Measurements from ENCODE around the gene ADRA2A.

ADRA2A gene

DNA sequence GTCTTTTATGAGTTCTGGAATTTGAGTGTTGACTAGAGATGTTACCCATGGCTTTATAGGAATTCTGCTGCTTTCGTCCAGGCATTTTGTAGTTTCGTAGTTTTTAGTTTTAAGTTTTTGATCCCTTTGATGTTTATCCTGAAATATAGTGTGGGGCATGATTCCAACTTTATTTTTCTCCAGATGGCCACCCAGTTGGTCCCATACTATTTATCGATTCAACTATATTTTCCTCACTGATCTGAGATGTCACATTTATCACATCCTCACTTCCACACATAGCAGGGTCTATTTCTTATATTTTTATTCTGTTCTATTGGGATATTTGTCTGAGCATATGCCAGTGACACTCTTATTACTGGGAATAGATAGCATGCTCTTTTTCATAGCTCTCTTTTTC lies 33.9 kb downstream of the ADRA2A start:
- no peak for DNase-seq (ENCODE audit: low spot score)

- no peak for DNase-seq (ENCODE audit: low spot score)
These were observed 35.5 kb downstream of the ADRA2A start for GRCh38 chr10:111112333-111112732.

DNA sequence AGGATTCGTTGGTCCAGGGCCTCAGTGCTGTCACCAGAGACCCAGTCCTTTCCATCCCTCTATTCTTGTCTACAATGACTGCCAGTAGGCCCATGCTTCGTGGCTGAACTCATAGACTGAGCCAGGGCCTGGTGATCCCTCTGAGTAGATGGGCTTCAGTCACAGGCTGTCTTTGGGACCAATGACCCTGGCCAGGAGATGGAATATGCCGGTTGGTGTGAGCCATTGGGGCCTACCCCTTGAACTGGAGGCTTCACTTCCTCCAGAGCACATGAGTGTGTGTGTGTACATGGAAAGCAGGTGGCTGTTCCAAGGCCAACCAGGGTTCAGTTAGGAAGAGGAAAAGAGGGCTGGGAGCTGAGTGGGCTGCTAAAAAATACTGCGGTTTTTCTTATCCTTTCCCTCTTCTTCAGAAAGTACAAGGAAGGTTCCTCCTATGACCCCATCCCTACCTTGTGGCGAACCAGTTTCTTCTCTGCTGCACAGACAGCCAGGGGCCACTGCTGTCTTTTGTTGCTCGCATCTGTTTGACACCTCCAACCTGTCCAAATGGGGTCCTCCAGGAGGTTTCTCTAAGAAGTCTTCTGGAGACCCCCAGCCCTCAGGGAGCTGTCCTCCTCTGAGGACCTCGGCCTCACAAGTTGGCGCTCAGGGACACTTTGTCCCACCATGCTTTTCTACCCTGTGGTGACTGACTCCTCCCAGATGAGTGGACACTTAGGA lies 36.6 kb downstream of the ADRA2A start:
- no peak for DNase-seq (ENCODE audit: low spot score)

DNA sequence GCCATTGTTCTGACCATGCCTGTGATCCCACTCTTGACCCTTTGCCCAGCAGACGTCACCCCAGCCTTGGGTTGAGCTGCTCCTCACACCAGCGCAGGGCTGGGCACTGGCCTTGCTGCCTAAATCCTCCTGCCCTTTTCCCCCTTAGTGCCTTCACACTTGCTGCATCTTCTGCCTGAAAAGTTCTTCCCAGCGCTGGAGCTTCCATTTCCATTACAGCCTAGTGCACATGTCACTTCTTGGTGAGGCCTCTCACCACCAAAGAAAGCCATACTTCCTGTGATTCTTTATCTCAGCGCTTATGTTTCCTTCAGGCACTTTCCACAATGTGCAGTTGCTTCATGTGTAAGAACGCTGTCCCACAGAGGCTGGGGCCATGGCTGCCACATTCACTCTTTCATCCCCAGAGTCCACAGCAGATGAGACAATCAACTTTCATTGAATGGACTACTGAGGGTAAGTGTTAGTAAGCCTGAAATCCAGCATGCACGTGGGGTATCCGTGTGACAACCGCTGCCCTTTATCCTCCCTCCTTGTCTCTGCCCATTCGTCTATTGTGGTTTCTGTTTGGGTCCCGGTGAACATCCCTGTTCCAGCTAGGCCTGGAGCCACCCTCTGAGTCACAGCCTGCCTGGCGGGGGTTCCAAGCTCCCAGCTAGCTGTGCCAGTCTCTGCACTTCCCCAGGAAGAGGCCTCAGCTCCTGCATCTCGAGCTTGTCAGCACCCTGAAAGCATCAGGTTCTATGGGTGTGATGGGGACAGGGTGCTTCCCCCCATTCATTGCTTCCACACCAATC lies 37.3 kb downstream of the ADRA2A start:
- DNase-seq (ENCODE audit: low spot score), result no peak

DNA sequence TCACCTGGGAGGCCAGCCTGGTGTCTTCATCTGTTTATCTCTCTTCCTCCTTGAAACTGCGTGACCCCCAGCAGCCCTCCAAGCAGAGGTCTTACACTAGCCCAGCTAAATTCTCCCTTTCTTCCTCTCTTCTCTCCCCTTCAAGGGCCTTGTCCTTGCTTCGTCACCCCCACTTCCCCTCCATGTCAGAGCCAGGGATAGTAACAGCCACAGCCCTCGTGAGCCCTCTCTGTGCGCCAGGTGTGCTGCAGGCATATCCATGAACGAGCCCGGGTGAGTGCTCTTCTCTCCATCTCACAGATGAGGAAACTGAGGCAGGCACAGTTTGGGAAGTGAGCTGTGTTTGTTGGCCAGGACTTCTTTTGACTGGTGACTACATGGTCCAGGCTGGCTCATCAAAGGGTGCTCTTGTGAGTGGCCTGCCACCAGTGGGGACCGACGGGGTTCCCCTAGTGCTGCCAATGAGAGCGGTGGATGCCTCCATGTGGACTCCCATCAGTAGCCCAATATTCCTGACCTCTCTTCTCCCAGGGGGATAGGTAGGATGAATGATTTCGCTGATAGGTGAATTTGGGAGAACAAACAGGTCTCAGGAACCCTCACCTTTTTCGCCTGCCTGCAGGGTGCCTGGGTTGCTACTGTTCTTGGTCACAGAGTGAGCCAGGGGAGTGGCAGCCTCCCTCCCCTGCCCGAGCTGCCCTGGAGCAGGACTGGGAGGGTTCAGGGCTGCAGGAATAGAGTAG lies 38.1 kb downstream of the ADRA2A start:
- DNase-seq (ENCODE audit: low spot score), result no peak

- no peak for DNase-seq (ENCODE audit: low spot score)
These were observed 39.4 kb downstream of the ADRA2A start for GRCh38 chr10:111116211-111116610.

GRCh38 chr10:111116762-111117445 lies 40.1 kb downstream of the ADRA2A start:
- DNase-seq (ENCODE audit: low spot score), result no peak

GRCh38 chr10:111117528-111118277 lies 40.9 kb downstream of the ADRA2A start:
- DNase-seq (ENCODE audit: low spot score), result no peak

DNA sequence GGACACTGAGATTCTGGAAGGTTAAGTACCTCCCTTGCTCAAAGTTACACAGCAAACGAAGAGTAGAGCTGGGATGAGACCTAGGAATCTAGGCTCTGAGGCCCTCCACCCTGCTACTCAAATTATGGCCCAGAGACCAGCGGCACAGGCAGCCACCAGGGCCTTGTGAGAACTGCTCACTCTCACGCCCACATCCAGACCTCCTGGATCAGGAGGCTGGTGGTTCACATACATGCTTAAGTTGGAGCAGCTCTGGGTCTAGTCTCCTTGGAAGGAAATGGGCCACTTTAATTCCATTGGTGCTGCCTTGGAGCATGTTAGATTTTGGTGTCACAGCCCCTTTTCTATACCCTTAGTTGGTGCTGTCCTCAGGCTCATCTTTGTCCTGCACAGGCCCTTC lies 41.9 kb downstream of the ADRA2A start:
- no peak for DNase-seq (ENCODE audit: low spot score)

- DNase-seq (ENCODE audit: low spot score), result no peak
These were observed 42.8 kb downstream of the ADRA2A start for GRCh38 chr10:111119637-111120036.

DNA sequence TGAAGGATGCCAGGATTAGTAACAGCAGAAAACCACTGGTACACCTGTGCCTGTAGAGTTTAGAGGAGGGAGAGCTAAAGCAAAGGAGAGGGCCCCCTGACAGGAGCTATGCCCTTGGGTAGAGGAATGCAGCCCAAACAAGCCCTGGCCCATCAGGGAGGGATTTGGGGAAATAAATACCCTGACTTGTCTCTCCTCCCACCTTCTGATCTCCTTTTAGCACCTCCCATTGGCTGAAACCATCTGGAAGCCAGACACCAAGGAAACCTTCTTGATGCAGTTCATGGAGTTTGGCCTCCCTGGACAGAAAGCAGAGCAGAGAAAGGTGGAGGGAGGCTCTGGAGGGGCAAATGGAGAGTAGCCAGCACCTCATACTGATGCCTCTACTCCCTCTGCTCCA lies 45.3 kb downstream of the ADRA2A start:
- DNase-seq (ENCODE audit: low spot score), result no peak

DNA sequence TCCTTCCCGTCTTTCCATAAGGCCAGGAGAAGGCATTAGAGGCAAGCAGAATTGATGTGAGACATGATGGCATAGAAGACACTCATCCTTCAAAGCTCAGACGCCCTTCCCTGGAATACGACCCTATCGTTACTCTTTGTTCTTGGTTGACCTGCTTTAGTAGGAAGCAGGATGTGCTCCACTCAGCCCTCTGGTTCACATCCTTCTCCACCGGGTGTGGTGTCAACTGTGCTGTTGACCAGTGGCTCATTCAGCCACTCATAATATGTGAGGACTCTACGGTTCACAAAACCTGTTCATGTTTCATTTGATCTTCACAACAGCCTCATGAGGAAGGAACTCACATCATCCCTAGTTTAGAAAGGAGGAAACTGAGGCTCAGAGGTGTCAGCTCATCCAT lies 47.1 kb downstream of the ADRA2A start:
- DNase-seq (ENCODE audit: low spot score), result no peak

- DNase-seq (ENCODE audit: low spot score), result no peak
These were observed 48.3 kb downstream of the ADRA2A start for GRCh38 chr10:111125102-111125501.

DNA sequence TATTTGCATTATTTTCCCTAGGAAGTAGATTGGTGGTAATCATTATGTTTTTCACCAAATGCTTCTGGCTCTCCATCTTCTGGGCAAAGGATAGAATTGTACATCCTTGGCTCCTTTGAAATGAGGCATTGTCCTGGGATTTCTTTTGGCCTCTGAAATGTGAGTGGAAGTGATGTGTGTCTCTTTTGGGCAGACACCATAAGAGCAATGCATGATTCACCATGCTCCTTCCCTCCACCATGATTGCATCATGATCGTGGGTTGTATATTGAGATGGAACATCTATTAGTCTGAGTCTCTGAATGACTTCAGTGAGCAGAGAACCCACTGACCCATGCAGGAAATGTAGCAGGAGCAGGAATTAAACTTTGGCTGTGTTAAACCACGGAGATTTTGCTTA lies 49.2 kb downstream of the ADRA2A start:
- DNase-seq (ENCODE audit: low spot score), result no peak

DNA sequence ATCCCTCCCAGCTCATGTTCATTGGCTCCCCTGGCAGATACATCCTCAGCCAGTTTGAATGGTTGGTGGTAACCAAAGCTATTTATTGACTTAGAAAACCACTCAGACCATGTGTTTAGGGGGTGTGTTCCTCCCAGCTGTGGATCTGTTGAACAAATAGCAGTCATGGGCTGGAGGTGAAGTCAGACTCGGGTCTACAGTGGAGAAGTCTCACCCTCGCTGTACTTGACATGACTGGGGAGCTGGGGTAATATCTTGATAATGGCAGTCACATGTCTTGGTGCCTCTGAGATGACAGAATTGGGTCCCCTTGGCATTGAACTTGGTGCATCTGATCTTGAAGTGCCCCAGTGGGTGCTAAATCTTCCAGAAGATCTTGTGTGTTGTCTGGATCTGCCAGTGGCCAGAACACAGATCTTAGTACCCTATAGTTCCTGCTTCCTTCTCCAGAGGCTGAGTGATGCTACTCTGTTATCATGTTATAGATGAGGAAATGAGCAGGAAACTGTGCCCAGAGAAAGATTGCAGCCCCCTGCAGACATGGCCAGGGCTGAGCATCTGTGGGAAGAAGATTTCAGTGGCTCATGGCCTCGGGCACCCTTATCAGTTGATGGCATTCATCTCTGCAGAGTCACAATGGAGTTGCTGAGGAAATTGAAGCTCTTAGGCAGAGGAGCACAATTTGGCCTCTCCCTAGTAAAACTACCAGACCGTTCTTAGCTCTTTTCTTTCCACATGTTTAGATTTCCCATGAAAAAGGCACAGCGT lies 50.4 kb downstream of the ADRA2A start:
- DNase-seq (ENCODE audit: low spot score), result no peak

- peak; percentile 11 for DNase-seq (ENCODE audit: low spot score)
These were observed 51.7 kb downstream of the ADRA2A start for GRCh38 chr10:111128331-111129180.

DNA sequence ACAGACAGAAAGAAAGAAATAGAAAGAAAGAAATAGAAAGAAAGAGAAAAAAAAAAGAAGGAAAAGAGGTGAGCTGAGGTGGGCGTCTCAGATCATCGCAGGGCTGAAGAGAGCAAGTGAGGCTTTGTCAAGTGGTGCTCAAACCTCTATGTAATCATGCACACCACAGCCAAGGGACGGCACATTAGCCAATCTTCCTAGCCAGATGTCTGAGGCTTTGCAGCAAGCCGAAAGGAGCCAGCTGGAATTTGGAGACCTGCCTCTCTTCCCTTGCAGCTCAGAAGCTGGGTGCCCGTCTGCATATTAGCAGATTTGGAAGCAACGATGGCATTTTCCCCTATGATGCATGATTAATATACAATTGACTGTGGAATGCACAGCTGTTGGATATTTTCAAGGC lies 52.5 kb downstream of the ADRA2A start:
- DNase-seq (ENCODE audit: low spot score), result no peak

DNA sequence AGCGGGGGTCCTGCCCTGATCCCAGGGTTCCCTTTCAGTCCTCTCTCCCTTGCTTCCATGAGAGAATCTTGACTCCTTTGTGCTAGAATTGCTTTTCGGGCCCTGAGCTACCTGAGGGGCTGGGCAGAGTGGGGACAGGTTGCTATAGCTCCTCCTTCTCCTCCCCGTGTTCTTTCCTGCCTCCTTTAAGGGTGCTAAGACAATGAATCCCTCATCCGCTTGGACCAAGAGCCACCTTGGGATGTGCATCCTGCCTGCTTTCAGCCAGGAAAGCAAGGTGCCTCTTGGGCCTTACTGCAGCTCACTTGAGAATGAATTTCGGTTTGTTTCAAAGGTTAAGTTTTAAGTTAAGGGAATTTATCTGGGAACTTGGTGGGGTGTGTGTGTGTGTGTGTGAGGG lies 53.6 kb downstream of the ADRA2A start:
- no peak for DNase-seq (ENCODE audit: low spot score)

Data from LoVo (cell line).